Stimulated activated CD4-positive, alpha-beta T cell treated with anti-CD3 and anti-CD28 coated beads, TNF-alpha, amount 100 ng/mL, for 1 hour (primary cell): ENCODE results near the gene TRAF3IP1.
"Not testable (repeated sequence)": the region's sequence is repeated elsewhere in the genome, so short reads cannot be mapped to it uniquely, and the experiment has no call there.

ENCODE experiments used
- DNase-seq, 3 donors: peaks; one replicate each; pipeline ENCODE4 v3.0.0-alpha.2; 2020; ENCODE audit warnings: low read depth in 3 of 3, low spot score in 1 of 3

TRAF3IP1 gene

DNA sequence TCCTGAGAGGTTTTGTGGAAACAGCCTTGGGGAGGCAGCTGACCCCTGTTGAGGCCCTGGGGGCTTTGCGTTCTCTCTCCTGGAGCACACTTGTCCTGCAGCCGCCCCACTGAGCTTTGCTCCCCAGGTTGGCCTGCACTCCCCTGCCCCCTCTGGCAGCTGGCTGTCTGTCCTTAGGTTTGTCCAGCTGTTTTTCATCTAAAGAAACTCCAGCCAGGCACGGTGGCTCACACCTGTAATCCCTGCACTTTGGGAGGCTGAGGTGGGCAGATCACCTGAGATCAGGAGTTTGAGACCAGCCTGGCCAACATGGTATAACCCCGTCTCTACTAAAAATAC lies 84.9 kb downstream of the TRAF3IP1 start:
- DNase-seq = not testable (repeated sequence)

DNA sequence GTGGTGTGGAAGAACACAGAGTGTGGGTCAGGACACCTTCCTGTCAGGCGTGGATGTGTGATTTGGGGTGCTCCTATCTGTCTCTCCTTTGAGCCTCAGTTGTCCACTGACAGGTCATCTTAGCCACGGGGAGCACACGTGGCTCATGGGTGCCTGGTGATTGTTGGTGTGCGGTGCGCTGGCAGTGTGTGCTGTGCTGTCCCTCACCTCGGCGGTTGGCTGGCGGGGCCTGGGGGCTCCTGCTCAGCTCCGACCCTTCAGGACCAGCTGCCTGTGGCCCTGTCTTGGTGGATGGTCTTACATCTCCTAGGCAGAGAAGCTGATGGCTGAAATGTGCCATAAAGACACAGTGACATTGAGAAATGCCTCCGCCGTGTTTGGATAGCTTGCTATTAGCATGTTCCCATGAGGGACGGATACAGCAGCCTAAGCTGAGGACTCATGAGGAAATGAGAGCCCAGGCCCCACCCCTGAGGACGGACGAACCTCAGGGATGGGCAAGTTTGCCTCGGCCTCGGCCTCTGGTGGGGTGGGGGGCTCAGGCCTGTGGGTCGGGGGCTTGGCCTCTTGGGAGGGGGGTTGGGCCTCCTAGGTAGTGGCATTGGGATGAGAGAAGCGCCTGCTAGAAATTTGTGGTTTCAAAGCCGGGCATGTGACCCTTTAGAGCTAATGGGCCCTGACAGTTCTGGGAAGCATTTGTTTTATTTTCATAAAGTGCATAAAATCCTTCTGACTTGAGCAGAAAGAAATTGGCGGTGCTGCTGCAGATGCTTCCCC lies 86.1 kb downstream of the TRAF3IP1 start:
- DNase-seq = no peak

DNA sequence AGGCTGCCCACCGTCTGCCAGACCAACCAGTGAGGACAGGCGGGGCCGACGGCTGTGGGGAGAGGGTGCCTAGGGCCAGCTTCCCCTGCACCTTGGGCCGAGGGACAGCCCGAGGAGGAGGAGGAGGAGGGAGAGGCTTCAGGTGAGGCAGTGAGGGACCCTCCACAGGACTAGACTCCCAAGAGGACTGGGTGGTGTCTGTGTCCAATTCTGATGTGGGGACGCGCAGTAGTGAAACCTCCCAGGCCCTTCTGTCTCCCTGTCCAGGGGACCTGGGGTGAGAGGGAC lies 86.6 kb downstream of the TRAF3IP1 start:
- DNase-seq = no peak

DNA sequence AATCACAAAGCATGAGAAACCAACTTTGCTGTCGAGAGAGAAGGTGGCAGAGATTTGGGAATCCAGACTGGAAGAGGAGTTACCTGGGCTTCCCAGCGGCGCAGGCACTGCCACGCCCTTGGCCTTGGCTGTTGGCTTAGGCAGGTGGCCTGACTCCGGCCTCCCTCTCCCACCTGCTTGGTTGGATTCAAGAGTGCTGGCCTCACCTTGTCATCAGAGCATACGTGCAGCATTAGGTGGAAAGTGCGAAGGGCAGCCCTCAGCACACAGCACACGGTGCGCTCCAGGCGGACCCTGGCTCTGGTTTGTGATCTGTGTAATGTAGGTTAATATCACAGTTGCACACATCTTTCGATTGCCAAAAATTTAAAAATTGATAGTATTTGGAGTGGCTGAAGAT lies 87.2 kb downstream of the TRAF3IP1 start:
- DNase-seq = no peak

DNA sequence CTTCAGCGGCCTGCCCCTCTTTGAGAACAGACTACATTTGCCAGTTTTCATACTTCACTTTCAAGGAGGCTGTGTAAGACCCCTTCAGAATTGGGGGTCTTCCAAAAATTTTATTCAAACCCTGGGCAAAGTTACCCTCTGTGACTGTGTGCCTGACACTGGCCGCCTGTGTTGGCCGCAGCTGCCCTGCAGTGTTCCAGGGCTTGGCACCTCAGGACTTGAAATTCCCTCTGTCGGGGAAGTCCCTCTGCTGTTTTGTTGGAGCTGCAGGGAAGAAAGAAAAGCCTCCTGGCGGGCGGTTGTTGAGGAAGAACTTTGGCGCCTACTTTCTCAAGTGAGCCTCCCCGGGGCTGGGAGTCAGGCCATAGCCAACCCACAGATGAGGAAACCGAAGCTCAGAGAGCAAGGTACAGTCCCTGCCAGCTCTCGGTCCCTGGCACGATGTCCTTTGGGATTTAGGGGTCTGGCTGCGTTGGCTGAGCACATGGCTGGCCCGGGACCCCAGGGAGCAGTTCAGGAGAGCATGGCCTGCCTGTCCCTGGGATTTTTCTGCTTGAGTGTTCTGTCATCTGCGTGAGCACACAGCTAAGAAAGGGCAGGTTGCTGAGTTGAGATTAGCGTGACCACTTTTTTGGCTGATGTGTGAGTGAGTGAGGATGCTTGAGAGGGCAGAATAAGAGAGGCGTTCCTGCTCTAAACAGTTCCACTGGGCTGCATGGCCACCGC lies 88.5 kb downstream of the TRAF3IP1 start:
- no peak for DNase-seq

DNA sequence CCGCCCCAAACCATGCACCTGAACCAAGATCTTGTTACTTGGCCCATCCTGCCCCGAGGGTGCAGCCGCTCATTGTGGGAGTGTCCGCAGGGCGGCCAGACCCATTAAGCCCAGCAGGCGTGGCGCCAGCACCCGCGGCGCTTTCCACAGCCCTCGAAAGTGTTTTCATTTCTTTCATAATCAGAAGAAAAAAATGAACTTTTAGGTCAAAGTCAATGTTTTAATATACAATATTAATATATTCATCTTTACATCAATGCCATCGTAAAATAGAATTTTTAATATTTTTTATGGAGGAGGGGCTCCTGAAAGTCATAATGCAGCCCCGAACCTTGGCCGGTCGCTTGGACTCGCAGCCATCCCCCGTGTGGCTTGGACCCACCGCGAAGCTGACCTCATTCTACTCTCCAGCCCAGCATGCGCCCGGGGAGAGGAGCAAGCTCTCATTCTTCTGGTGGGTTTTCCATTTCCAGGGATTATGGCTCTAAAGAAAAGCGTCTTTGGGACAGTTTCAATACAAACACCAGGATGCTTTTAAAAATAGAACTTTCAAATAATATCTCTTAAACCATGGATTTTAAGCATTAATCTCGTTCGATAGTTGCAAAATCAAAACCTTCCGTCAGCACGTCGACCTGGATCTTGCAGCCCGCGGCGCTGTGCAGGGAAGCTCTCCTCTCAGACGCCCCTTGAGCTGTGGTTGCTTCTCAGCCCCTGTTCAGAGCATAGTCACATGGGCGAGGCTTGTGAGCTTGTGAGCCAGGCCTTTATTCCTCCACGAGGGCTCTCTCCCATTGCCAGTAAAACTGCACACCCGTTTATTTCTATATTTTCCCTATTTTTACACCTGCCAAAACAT lies 89.3 kb downstream of the TRAF3IP1 start:
- no peak for DNase-seq

DNA sequence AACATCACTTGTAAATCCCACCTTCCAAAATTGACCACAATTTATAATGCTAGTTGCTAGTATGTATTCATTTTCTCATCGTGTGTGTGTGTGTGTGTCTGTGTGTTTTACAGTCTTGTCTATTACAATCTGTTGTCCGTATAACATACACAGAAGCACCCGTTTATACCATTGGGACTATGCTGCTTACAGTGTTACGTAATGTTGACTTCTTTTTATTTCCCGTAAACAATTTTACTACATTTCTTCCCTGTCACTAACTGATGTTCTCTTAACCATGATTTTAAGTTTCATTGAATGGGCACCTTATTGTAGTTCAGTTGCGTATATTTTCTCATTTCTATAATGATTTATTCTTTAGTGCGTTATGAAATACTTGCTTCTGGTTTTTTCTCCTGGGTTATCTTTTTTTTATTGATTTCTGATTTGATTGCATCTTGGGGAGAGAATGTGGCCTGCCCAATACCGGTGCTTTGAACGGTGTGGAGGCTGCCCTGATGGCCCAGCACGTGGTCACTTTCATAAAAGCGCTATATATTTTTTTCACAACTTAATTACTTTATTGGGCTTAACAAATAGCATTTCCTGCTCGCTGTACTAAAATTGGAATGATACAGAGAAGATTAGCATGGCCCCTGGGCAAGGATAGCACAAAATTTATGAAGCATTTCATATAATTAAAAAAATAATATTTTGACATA lies 91.9 kb downstream of the TRAF3IP1 start:
- no peak for DNase-seq

DNA sequence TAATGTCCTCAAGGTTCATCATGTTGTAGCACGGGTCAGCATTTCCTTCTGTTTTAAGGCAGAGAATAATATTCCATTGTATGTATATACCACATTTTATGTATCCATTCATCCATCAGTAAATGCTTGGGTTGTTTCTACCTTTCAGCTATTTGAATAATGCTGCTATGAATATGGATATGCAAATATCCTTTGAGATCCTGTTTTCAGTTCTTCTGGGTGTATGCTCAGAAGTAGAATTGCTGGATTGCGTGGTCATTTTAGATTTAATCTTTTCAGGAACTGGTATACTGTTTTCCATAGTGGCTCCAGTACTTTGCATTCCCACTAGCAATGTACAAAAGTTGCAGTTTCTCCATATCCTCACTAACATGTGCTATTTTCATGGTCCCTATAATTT lies 93.0 kb downstream of the TRAF3IP1 start:
- no peak for DNase-seq

DNA sequence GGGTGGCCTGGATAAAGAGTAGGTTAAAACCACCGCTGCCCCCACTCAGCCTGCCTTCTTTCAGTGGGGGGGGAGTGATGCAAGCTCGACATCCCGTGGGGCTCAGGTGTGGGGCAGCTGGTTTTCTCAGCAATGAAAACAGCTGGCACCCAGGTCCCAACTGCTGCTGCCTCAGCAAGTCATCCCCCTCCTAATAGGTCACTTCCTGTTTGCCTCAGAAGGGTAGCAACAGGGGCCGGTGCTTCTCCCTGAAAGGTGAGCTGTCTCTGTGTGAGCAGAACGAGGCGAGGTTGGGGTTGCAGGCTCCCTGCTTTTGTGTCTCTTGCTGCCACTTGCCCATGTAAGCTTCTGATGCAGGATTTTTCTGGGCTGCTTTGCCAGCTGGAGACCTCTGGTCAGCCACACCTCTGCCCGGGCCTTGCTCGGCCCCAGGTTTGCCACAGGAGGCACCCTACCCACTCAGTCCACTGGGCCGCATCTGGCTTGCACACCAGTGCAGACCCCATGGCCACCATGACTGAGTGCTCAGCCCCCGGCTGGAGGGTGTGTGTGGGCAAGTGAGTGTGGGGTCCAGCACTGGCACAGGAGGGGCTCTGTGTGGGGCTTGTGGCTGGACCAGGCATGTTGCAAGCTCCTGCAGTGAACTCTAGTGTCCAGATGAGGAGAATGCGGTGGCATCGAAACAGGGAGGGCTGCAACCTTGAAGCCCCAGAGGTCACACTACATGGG lies 94.9 kb downstream of the TRAF3IP1 start:
- no peak for DNase-seq

DNA sequence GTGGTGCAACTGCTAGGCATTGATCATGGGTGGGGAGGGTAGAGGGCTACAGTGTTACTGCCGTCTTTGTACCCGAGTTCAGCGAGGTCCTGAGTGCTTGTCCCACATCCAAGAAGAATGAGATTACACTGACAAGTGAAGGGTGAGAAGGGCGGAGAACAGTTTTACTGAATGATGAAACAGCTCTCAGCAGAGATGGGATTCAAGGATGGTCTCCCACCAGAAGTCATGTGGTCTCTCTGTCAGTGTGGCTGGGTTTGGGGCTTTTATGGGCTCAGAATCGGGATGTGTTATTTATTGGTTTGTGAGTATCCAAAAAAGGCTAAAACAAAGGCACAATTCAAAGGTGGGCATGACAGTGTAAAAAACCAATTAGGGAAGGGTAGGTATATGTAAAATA lies 95.6 kb downstream of the TRAF3IP1 start:
- DNase-seq = no peak

DNA sequence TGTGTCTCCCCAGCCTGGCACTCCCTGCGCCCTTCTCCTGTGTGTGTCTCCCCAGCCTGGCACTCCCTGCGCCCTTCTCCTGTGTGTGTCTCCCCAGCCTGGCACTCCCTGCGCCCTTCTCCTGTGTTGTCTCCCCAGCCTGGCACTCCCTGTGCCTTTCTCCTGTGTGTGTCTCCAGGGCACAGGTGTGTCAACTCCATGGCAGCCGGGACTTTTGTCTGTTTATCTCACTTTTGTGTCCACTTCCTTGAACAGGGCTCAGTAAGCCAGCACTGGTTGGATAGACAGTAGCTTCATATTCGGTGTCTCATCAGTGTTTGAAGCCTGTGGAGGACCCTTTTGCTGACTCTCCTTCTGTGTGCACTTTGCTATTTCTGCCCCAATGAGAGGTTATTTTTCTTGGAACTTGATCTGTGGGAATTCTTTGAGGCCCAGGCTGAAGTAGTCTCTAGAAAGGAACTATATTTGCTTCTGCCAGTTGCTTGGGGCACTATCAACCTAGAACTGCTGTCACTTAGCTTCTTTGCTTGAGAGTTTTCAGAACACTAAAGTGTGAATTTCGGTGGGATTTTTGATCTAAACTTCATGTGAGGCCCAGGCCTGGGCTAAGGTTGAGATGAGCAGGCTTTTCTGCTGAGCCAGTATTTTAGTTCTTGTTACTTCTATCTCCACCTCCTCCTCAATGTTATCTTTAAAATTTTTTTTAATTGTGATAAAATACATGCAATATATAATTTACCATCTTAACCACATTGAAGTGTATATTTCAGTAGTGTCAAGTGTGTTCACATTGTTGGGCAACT lies 98.1 kb downstream of the TRAF3IP1 start:
- no peak for DNase-seq

DNA sequence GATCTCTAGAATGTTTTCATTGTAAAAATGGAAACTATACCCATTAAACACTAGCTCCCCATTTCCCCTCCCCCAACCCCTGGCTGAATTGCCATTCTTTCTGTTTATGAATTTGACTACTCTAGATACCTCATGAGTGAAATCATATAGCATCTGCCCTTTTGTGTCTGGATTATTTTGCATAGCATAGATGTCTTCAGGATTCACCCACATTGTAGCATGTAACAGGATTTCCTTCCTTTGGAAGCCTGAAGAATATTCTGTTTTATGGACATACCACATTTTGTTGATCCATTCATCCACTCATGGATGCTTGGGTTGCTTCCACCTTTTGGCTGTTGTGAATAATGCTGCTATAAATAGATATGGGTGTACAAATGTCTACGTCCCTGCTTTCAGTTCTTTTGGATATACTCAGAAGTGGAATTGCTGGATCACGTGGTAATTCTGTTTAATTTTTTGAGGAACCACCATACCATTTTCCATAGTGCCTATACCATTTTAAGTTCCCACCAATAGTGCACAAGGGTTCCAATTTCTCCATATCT lies 98.8 kb downstream of the TRAF3IP1 start:
- no peak for DNase-seq

DNA sequence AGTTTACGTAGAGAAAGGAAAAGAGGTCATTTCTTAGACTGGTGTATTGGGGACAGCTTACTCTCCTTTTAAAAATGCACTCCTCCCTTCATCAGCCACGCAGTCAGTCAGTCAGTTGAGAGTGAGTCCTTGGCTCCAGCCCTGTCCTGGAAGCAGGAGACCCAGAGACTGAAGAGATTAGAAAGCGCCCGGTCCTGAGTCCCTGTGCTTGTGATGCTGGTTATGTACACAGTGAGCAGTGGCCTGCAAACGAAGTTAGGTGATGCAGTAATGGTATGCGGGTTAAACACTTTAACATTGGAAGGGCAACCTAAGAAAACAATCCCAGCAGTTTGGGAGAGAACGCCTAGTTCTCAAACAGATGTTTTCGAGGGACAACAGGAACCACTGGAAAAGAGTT lies 100.1 kb downstream of the TRAF3IP1 start:
- no peak for DNase-seq

DNA sequence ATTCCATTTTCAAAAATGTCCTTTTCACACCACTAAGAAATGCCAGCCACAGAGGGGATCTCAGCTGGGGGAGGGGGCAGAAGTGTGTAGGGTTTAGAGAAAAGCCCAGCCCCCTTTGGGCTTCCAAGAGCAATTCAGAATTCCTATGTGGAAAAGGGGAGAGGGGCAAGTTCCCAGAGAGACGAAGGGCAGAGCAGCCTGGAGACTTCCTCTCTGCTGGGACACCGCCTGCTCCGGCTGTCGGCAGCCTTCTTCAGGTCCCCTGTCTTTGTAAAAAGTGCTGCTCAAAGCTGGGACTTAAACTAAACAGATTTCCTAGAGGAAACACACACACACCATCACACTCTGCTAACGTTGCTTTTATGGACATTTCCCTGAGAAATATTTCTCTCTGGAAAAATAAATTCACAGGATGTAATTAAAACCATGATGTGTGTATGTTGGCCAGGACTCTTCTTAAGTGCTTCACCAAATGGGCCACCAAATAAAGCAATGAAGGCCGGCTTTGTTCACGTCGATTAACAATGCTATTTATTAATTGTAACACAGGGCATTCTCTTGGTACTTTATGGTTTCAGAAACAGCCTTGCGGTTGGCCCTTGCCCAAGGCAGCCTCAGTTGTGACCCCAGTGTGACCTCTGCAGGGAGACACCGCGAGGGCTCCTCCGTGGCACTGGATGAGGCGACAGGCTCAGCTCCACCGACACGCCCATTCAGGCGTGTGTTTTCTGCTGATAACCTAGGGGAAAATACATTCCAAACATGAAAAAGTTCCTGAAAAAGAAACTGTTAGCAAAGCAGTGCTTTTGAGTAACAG lies 100.8 kb downstream of the TRAF3IP1 start:
- DNase-seq = no peak

DNA sequence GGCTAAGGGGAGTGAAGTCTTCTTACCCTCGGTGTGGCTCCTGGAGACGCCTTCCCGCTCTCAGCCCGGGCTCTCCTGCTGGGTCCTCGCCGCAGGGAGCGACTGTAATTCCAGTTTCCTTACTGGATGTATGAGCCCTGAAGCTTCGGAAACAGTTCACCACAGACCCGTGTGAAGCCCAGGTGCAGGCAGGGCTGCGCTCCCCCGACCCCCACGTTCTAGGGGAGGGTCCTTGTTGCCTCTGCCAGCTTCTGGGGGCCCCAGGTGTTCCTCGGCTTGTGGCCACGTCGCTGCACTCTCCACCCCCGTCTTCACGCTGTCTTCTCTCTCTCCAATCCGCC lies 101.3 kb downstream of the TRAF3IP1 start:
- no peak for DNase-seq

DNA sequence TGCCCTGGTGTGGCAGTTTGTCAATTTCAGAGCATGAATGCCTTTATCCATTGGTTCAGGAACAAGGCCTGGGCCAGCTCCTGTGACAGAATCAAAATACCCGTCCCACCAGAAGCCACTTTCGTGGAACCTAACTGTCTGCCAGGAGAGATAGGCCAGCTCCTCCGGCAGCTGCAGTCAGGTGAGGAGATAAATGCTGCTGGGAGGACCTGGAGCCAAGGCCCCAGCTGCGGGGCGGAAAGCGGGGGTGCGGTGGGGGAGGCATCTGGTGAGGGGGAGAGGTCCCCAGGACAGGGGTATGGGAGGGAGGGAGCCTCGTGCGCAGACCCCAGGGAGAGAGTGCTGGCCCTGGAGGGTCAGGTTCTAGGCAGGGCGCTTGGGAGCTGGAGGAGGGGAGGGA lies 102.0 kb downstream of the TRAF3IP1 start:
- DNase-seq = no peak

DNA sequence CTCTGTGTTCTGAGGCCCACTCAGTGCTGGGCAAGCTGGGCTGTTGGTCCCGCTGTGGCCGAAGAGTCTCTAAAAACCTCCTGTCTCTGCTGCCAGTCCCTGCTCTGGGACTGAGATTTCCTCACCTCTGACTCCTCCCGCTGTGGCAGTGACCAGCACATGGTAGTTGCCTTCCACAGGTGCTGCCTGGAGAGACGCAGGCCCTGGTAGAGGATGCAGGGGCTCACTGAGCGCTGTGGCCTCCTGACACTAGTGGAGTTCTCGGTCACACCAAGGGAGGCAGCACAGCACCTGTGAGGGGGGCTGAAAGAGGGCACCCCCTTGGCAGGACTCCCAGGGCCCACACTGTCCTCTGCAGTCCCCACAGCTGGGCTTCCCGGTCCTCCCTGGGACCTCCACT lies 102.6 kb downstream of the TRAF3IP1 start:
- DNase-seq = no peak

DNA sequence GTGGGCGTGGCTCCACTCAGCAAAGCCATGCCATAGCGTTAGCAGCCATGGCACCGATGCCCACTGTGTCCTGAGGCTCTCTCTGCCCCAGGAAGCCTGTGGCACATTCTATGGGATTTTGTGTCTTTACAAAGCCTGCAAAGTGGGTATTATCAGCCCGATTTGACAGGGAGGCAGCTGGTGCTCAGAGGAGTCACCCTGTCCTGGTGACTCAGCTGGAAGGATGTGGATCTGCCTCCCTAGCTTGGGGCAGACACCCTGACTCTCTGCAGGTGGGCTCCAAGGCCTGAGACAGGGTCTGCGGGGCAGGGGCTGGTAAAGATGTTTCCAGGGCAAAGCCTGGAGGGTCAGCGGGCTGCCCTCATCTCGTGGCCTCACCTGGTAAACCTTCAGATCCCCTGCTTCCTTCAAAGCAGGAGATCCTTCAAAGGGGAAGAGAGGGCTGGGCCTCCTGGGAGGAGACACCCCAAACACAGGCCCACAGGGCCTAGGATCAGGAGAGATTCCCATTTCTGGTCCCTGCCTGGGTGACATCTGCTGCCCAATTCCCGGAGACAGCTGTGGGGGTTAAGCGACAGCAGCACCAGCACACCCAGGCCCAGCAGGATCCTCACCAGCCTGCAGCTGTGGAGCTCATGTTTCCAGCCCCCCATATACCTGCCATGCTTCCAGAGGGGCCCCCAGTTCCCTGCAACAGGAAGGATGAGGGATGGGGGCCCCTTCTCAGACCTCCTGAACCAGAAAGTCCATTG lies 103.4 kb downstream of the TRAF3IP1 start:
- DNase-seq = no peak
